Metanephros (tissue), 1 donor: Measurements from ENCODE around the gene GSTT2. TPM values are rescaled to one million over a fixed set of nuclear protein-coding genes. Genes with fewer than 3 reads are reported as not detected.

Source experiments
- total RNA-seq: library from RNA; depleted of rRNA; stranded (reverse); fragments of >200 nt; gene quantifications from one replicate; pipeline ENCODE4 v1.2.3, GENCODE V29; 2014

Gene GSTT2
- not detected for total RNA-seq

DNA sequence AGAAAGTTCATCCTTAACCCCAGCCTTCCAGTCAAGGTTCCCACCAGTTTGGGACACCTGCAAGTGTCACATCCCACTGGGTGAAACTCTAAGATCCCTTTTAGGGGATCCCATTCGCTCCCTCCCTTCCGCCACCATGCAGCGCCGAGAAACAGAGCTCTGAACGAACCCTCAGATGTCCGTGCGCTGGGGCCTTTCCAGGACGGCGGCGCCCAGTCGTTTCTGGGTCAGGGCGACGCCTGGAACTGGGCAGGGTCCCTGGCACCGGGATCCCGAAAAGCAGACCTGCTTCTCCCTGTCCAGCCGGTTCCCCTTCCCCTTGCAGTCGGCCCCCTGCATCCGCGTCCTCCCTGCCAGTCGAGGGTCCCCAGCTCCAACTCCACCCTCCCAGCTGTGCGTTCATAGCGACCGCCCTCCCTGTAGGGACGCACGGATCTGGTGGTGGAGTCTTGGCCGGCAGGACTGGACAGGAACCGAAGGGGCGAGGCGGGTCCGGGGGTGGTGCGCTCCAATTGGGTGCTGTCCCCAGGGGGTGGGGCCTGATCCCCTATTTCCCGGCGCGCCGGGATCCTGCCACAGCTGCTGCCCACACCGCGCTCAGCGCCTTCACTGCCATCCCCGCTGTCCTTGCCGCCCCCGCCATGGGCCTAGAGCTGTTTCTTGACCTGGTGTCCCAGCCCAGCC, at the start of gene GSTT2:
Gene GSTT2 (plus strand): TSS at position 578 of the 684 bp plus-strand sequence.

DNA sequence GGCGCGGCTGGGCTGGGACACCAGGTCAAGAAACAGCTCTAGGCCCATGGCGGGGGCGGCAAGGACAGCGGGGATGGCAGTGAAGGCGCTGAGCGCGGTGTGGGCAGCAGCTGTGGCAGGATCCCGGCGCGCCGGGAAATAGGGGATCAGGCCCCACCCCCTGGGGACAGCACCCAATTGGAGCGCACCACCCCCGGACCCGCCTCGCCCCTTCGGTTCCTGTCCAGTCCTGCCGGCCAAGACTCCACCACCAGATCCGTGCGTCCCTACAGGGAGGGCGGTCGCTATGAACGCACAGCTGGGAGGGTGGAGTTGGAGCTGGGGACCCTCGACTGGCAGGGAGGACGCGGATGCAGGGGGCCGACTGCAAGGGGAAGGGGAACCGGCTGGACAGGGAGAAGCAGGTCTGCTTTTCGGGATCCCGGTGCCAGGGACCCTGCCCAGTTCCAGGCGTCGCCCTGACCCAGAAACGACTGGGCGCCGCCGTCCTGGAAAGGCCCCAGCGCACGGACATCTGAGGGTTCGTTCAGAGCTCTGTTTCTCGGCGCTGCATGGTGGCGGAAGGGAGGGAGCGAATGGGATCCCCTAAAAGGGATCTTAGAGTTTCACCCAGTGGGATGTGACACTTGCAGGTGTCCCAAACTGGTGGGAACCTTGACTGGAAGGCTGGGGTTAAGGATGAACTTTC, 18.7 kb upstream of the GSTT2 start, which contains the start of gene GSTT2B:
Gene GSTT2B (minus strand): TSS at position 112 of the 688 bp plus-strand sequence. CDS start 64 bp downstream, at position 48.

DNA sequence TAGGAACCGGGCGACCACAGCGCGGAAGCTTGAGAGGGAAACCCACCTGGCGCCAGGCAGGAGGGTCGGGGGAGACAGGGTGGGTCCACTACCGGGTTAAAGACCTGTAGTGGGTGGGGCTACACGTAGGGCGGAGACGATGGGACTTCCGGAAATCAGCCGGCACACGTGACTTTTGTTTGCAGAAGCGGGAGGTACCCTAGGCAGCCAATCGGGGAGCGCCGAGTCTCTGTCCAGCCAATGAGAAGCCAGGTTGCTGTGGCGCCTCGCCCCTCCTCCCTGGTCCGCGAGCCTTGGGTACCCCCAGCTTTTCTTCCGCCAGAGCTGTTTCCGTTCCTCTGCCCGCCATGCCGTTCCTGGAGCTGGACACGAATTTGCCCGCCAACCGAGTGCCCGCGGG, 13.4 kb upstream of the GSTT2 start, which contains the start of gene DDTL:
Gene DDTL (plus strand): TSS at position 321 of the 400 bp plus-strand sequence. CDS start 27 bp downstream, at position 348.

DNA sequence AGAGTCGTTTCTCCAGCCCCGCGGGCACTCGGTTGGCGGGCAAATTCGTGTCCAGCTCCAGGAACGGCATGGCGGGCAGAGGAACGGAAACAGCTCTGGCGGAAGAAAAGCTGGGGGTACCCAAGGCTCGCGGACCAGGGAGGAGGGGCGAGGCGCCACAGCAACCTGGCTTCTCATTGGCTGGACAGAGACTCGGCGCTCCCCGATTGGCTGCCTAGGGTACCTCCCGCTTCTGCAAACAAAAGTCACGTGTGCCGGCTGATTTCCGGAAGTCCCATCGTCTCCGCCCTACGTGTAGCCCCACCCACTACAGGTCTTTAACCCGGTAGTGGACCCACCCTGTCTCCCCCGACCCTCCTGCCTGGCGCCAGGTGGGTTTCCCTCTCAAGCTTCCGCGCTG, 5.6 kb upstream of the GSTT2 start, which contains the start of gene DDT:
Gene DDT (minus strand): TSS at position 97 of the 400 bp plus-strand sequence. CDS start 27 bp downstream, at position 70.

GRCh38 chr22:24005201-24005600, 25.3 kb downstream of the GSTT2 start, which contains the start of gene GSTT4:
TSS of gene GSTT4 (minus strand) at chr22:24005453. CDS start at chr22:24005356, 97 bp downstream.

Other genes with a start within 250 kb of the GSTT2 start
- 9.0 TPM for gene ZNF70, start 229.0 kb upstream of the GSTT2 start, total RNA-seq
- 0.99 TPM for gene VPREB3, start 225.7 kb upstream of the GSTT2 start, total RNA-seq
- gene C22orf15, start 217.1 kb upstream of the GSTT2 start, total RNA-seq, result 1.1 TPM
- gene CHCHD10, start 212.2 kb upstream of the GSTT2 start, total RNA-seq, result 78.8 TPM
- 36.6 TPM for gene MMP11, start 207.3 kb upstream of the GSTT2 start, total RNA-seq
- gene SMARCB1, start 193.2 kb upstream of the GSTT2 start, total RNA-seq, result 62.9 TPM
- 2.9 TPM for gene DERL3, start 141.1 kb upstream of the GSTT2 start, total RNA-seq
- gene SLC2A11, start 122.3 kb upstream of the GSTT2 start, total RNA-seq, result 41.9 TPM
- gene MIF, start 85.8 kb upstream of the GSTT2 start, total RNA-seq, result 356 TPM
- 1.5 TPM for gene GSTT2B, start 18.9 kb upstream of the GSTT2 start, total RNA-seq
- 2.5 TPM for gene DDTL, start 13.2 kb upstream of the GSTT2 start, total RNA-seq
- gene DDT, start 5.7 kb upstream of the GSTT2 start, total RNA-seq, result 293 TPM
- not detected for gene GSTT4, start 25.3 kb downstream of the GSTT2 start, total RNA-seq
- gene CABIN1, start 31.2 kb downstream of the GSTT2 start, total RNA-seq, result 64.6 TPM
- 5.3 TPM for gene SUSD2, start 201.4 kb downstream of the GSTT2 start, total RNA-seq